K562 (cell line): ENCODE results near the gene CBL. TPM values are rescaled to one million over a fixed set of nuclear protein-coding genes. Genes with fewer than 3 reads are reported as not detected.
A peak's percentile ranks its signal among the peaks of the same experiment; 100 is the strongest.

Experiments
- BRCA1 ChIP-seq, 2 experiments: fragments of 450-650 bp in 1 of 2; sonication (generic) in 1 of 2; formaldehyde crosslinking in 1 of 2; IDR thresholded peaks; 2 replicates each; pipeline versions ENCODE4 v1.5.0 to v1.6.1; 2017 to 2020; ENCODE audit warnings: mild to moderate bottlenecking in 1 of 2, missing genetic modification reagents in 1 of 2
- CHCHD3 ChIP-seq: fragments of 250-450 bp; sonication (Bioruptor Pico); IDR thresholded peaks from 2 replicates; pipeline ENCODE4 v2.1.2; 2022; ENCODE audit warnings: mild to moderate bottlenecking
- EWSR1 ChIP-seq: fragments of 450-650 bp; IDR thresholded peaks from 2 replicates; pipeline ENCODE4 v1.6.1; 2018; ENCODE audit warnings: borderline replicate concordance, mild to moderate bottlenecking, low read depth, moderate library complexity; ENCODE audit not compliant: partially characterized antibody
- FOSL1 ChIP-seq: fragments of 200-800 bp; sonication (Bioruptor generic); conservative IDR thresholded peaks from 2 replicates; pipeline ENCODE4 v1.6.1; 2016; ENCODE audit warnings: missing genetic modification characterization, missing compliant biosample characterization
- HMGN3 ChIP-seq: IDR thresholded peaks from 2 replicates; pipeline ENCODE4 v1.6.1; 2011; ENCODE audit warnings: borderline replicate concordance, low read depth, mild to moderate bottlenecking, mixed read lengths, low read length; ENCODE audit not compliant: insufficient read length; ENCODE audit errors: extremely low read depth
- KLF16 ChIP-seq: IDR thresholded peaks from 2 replicates; pipeline ENCODE4 v1.6.1; 2016; ENCODE audit warnings: antibody characterized with exemption
- MEF2A ChIP-seq: IDR thresholded peaks from 2 replicates; pipeline ENCODE4 v1.6.1; 2011; ENCODE audit warnings: low read depth, mild to moderate bottlenecking, low read length, moderate library complexity; ENCODE audit not compliant: control insufficient read depth
- MEIS2 ChIP-seq: fragments of 450-650 bp; IDR thresholded peaks from 2 replicates; pipeline ENCODE4 v1.6.1; 2014; ENCODE audit warnings: mild to moderate bottlenecking; ENCODE audit not compliant: partially characterized antibody
- NFATC3 ChIP-seq: fragments of 450-650 bp; IDR thresholded peaks from 2 replicates; pipeline ENCODE4 v1.6.1; 2017; ENCODE audit warnings: mild to moderate bottlenecking
- NFE2L1 ChIP-seq: fragments of 450-650 bp; IDR thresholded peaks from 2 replicates; pipeline ENCODE4 v1.6.1; 2016; ENCODE audit warnings: missing genetic modification characterization, low read depth, mild to moderate bottlenecking, missing compliant biosample characterization, moderate library complexity, borderline replicate concordance
- NR0B1 ChIP-seq: fragments of 450-650 bp; IDR thresholded peaks from one replicate; pipeline ENCODE4 v1.6.1; 2018; ENCODE audit warnings: mild to moderate bottlenecking, moderate library complexity; ENCODE audit not compliant: partially characterized antibody
- POLR2A ChIP-seq: fragments of 450-650 bp; conservative IDR thresholded peaks from 2 replicates; pipeline ENCODE4 v1.6.1; 2016
- RAD21 ChIP-seq, 2 experiments: fragments of 250-450 bp in 1 of 2; fragments of 450-650 bp in 1 of 2; sonication (Bioruptor Pico) in 1 of 2; formaldehyde crosslinking in 1 of 2; IDR thresholded peaks in 1 of 2; conservative IDR thresholded peaks in 1 of 2; 2 replicates each; pipeline versions ENCODE4 v1.4.0 to v1.8.0; 2020 to 2022; ENCODE audit warnings: mild to moderate bottlenecking in 2 of 2, moderate library complexity in 1 of 2
- RBM17 ChIP-seq: fragments of 200-400 bp; formaldehyde crosslinking; IDR thresholded peaks from 2 replicates; pipeline ENCODE4 v1.6.1; 2017; ENCODE audit warnings: low read depth, mild to moderate bottlenecking, low read length, borderline replicate concordance
- RERE ChIP-seq: sonication (generic); formaldehyde crosslinking; IDR thresholded peaks from 2 replicates; pipeline ENCODE4 v1.8.0; 2023; ENCODE audit warnings: missing genetic modification reagents, mild to moderate bottlenecking, borderline replicate concordance
- SRF ChIP-seq, 2 experiments: fragments of 250-450, 450-650 bp in 1 of 2; sonication (Bioruptor Pico) in 1 of 2; sonication (generic) in 1 of 2; formaldehyde crosslinking; IDR thresholded peaks; 2 replicates each; pipeline versions ENCODE4 v1.5.0 to v1.5.1; 2020 to 2022; ENCODE audit warnings: mild to moderate bottlenecking in 1 of 2, missing genetic modification reagents in 1 of 2
- ZNF140 ChIP-seq: fragments of 250-450 bp; sonication (Bioruptor Pico); IDR thresholded peaks from 2 replicates; pipeline ENCODE4 v1.8.0; 2021; ENCODE audit warnings: moderate library complexity, mild to moderate bottlenecking, inconsistent platforms
- ZNF277 ChIP-seq: fragments of 250-450 bp; sonication (Bioruptor Pico); IDR thresholded peaks from 2 replicates; pipeline ENCODE4 v1.8.0; 2022; ENCODE audit warnings: inconsistent platforms, mild to moderate bottlenecking, moderate library complexity, borderline replicate concordance
- polyA plus RNA-seq, 8 experiments: library from polyadenylated mRNA; depleted of rRNA in 4 of 8; stranded (reverse) in 5 of 8; unstranded in 3 of 8; fragments of >200 nt; fragmentation: Nextera tagmentation in 2 of 8; fragmentation: Illumina TruSeq in 1 of 8; extraction: Ambion mirVana in 2 of 8; extraction: Trizol in 1 of 8; gene quantifications; 2 replicates each; pipeline versions ENCODE4 v1.2.1 to v1.2.3, GENCODE V29; 2011 to 2014; ENCODE audit warnings: inconsistent platforms in 1 of 8, missing spikeins in 1 of 8
- total RNA-seq, 7 experiments: library from RNA; depleted of rRNA in 6 of 7; stranded (reverse); fragments of >200 nt in 6 of 7; fragmentation: Illumina TruSeq in 2 of 7; extraction: Trizol in 2 of 7; gene quantifications; 2 replicates each; pipeline versions ENCODE4 v1.2.1 to v1.2.3, GENCODE V29; 2011 to 2021; ENCODE audit warnings: low replicate concordance in 1 of 7

Gene CBL
- total and polyA plus RNA-seq, 9 of the 15 experiments (the other 6 are each of a cell fraction or from before 2014, with no cell fraction given): 3.2 to 24.9 (median 9.9) TPM

- no peak for TF ChIP-seq EWSR1
- TF ChIP-seq NFATC3: no peak
- no peak for TF ChIP-seq MEF2A
- TF ChIP-seq ZNF277 (CRISPR knock-in tag): no peak
- TF ChIP-seq NR0B1: no peak
- TF ChIP-seq HMGN3: no peak
- peak; percentile 87 for TF ChIP-seq POLR2A
- 0 out of 2 replicates have a peak, but pooled peaks have one; percentile 24 for TF ChIP-seq FOSL1
- TF ChIP-seq ZNF140 (CRISPR knock-in tag): no peak
- TF ChIP-seq RBM17: no peak
- peak; percentile 33 for TF ChIP-seq MEIS2
- TF ChIP-seq CHCHD3 (CRISPR knock-in tag): no peak
- TF ChIP-seq NFE2L1 (tag): no peak
- no peak for TF ChIP-seq BRCA1 (IDR thresholded peaks at IDR 0.05)
- TF ChIP-seq BRCA1 (CRISPR knock-in tag; IDR thresholded peaks at IDR 0.05): no peak
- TF ChIP-seq KLF16: no peak
- TF ChIP-seq SRF (CRISPR knock-in tag; IDR thresholded peaks at IDR 0.05): peak in 1 of 2 experiments; percentile 28; a peak in 1 of 4 replicates
- TF ChIP-seq RERE (CRISPR knock-in tag): no peak; the same call in 1 of the 2 replicates
- TF ChIP-seq RAD21 (CRISPR knock-in tag; conservative IDR thresholded peaks at IDR 0.05 in 1 of 2, IDR thresholded peaks at IDR 0.05 in 1 of 2): no peak
Observed at GRCh38 chr11:119334174-119334930, 128.2 kb downstream of the CBL start, which contains the start of gene RNF26 (continued).
